ENCODE measurements around the gene NEURL2.

- TF ChIP-seq CTCF (IDR thresholded peaks at IDR 0.05; ENCODE audit: low read depth, low read length, missing input control), result no peak
- no peak for TF ChIP-seq REST (IDR thresholded peaks at IDR 0.05)
- no peak for TF ChIP-seq NR2F2 (IDR thresholded peaks at IDR 0.05)
- TF ChIP-seq GABPA (IDR thresholded peaks at IDR 0.05 in 1 of 2, conservative IDR thresholded peaks at IDR 0.05 in 1 of 2), result no peak
- no peak for TF ChIP-seq SP1 (IDR thresholded peaks at IDR 0.05)
- no peak for TF ChIP-seq TAF1 (conservative IDR thresholded peaks at IDR 0.05)
- TF ChIP-seq EGR1 (IDR thresholded peaks at IDR 0.05; ENCODE audit: low read depth in 2 of 2), result no peak
- no peak for TF ChIP-seq JUND (IDR thresholded peaks at IDR 0.05)
- TF ChIP-seq FOXA1 (IDR thresholded peaks at IDR 0.05), result no peak
- TF ChIP-seq YY1 (IDR thresholded peaks at IDR 0.05), result no peak
- no peak for TF ChIP-seq MAX (IDR thresholded peaks at IDR 0.05)
Measured at GRCh38 chr20:45907219-45907948, 16.4 kb upstream of the NEURL2 start.
